Bronchial epithelial cell (primary cell): ENCODE measurements around the gene ACYP1. TPM values are rescaled to one million over a fixed set of nuclear protein-coding genes. Genes with fewer than 3 reads are reported as not detected.
A peak's percentile ranks its signal among the peaks of the same experiment; 100 is the strongest.

Experiments
- DNase-seq: peaks from one replicate; pipeline ENCODE4 v3.0.0-alpha.2; 2010; ENCODE audit warnings: low read depth
- FAIRE-seq: peaks from 2 replicates; lab custom pipeline; 2011; peaks lifted over from hg19 to GRCh38; lab: Jason Lieb, UNC
- H3K27me3 ChIP-seq: 2 replicates; pipeline ENCODE4 v1.5.1; 2011; ENCODE audit warnings: low read length; ENCODE audit not compliant: control insufficient read depth, insufficient read depth
- H3K36me3 ChIP-seq: 2 replicates; pipeline ENCODE4 v1.5.1; 2011; ENCODE audit warnings: low read length; ENCODE audit not compliant: control insufficient read depth, insufficient read depth
- H3K4me3 ChIP-seq: 2 replicates; pipeline ENCODE4 v1.5.1; 2011; ENCODE audit warnings: mild to moderate bottlenecking, low read depth, low read length, control low read depth
- total RNA-seq: library from RNA; depleted of rRNA; stranded (reverse); fragments of >200 nt; gene quantifications from 2 replicates; pipeline ENCODE4 v1.2.1, GENCODE V29; 2014
- TF ChIP-seq, protein P1 (sequence below): IDR thresholded peaks from 2 replicates; pipeline ENCODE4 v1.5.1; 2011; ENCODE audit warnings: mild to moderate bottlenecking, moderate library complexity, low read length, control low read depth, inconsistent platforms; ENCODE audit not compliant: insufficient read depth, severe bottlenecking

Gene ACYP1
- total RNA-seq, 1 donor from 2014 or later: 4.5 TPM

DNA sequence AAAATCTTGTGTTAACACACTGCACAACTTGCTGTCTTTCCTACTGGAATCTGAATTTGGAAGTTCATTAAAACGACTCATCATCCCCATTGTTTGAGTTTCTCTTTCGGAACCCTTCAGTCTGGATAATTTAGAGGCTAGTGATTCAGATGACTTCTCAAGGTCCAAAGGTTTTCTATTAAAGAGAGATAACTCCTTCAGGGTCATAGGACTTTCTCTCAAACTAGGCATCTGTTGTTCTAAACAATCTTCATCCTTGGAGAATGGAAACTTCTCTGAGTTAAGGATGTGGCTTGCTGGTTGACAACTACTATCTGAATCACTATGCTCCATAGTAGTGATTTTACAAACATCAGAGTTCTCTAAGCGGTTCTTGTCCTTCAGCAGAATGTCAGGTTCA, 16.9 kb downstream of the ACYP1 start:
- no peak for DNase-seq
- peaks cover 3% of the 10 kb centered on the region for H3K36me3 ChIP-seq
- TF ChIP-seq, protein P1, sequence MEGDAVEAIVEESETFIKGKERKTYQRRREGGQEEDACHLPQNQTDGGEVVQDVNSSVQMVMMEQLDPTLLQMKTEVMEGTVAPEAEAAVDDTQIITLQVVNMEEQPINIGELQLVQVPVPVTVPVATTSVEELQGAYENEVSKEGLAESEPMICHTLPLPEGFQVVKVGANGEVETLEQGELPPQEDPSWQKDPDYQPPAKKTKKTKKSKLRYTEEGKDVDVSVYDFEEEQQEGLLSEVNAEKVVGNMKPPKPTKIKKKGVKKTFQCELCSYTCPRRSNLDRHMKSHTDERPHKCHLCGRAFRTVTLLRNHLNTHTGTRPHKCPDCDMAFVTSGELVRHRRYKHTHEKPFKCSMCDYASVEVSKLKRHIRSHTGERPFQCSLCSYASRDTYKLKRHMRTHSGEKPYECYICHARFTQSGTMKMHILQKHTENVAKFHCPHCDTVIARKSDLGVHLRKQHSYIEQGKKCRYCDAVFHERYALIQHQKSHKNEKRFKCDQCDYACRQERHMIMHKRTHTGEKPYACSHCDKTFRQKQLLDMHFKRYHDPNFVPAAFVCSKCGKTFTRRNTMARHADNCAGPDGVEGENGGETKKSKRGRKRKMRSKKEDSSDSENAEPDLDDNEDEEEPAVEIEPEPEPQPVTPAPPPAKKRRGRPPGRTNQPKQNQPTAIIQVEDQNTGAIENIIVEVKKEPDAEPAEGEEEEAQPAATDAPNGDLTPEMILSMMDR: no peak
- no peak overlapping the region for H3K4me3 ChIP-seq
- FAIRE-seq: no peak
- H3K27me3 ChIP-seq: no peaks in the 10 kb centered on the region

DNA sequence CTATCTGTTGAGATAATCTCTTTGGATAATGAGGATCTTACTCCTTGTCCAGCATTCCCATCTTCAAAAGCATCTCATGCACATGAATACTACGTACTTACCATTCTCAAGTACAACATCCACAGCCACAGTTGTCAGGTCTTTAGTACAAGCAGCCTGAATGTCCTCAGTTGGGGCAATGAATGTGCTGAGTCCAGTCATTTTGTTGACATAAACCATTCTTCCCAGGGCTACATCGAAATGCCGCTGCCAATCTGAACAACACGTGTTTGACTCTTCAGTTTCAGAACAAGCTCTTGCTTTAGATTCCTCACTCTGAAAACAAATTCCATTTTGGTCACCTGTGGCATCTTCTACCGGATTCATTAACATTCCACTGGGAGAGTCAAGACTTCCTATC, 17.5 kb downstream of the ACYP1 start:
- H3K4me3 ChIP-seq: no peak overlapping the region
- H3K27me3 ChIP-seq: no peaks in the 10 kb centered on the region
- TF ChIP-seq, protein P1: no peak
- peaks cover 4% of the 10 kb centered on the region for H3K36me3 ChIP-seq
- FAIRE-seq (no peak), DNase-seq (no peak)

DNA sequence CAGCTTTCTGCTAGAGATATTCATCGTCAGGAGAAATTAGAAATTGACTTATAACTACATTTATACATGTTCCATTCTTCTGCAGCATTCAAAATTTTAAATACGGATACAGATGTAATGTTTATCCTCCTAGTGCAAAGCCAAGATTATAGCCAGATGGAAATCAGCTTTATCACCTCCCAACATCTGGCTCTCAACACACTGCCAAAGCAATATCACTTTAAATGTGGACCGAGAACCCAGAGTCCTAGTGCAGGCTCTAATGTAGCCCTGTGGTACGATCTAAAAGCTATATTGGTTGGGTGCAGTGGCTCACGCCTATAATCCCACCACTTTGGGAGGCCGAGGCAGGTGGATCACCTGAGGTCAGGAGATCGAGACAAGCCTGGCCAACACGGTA, 19.1 kb downstream of the ACYP1 start:
- Histone ChIP-seq H3K4me3 (no peak overlapping the region), H3K27me3 (no peaks in the 10 kb centered on the region), H3K36me3 (peaks cover 4% of the 10 kb centered on the region)
- FAIRE-seq (no peak), DNase-seq (no peak)
- TF ChIP-seq, protein P1: no peak

- FAIRE-seq (no peak), DNase-seq (peak; percentile 67)
- Histone ChIP-seq H3K36me3 (peaks cover 4% of the 10 kb centered on the region), H3K4me3 (no peak overlapping the region), H3K27me3 (no peaks in the 10 kb centered on the region)
- TF ChIP-seq, protein P1: no peak
Measured at GRCh38 chr14:75044322-75044721, 19.5 kb downstream of the ACYP1 start.

GRCh38 chr14:75042035-75042434, 21.8 kb downstream of the ACYP1 start:
- DNase-seq (no peak), FAIRE-seq (no peak)
- TF ChIP-seq, protein P1: no peak
- Histone ChIP-seq H3K4me3 (no peak overlapping the region), H3K36me3 (peaks cover 10% of the 10 kb centered on the region), H3K27me3 (no peaks in the 10 kb centered on the region)

DNA sequence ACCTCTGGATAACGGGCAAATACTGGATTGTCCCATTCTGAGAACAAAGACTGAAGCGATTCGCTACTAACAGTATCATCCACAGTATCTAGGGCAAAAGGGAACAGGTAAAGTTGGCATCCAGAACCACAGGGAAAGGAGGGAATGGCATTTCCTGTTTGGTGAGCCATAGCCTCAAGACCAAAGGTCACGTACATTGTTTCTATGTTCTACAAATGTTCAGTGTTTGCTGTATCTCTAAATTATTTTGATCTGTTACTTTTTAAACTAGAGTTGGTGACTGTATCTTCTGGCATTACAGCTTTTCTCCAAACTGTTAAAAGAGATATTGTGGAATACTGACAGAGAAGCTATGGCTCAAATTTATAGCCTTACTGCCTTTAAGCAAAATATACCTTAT, 22.2 kb downstream of the ACYP1 start:
- FAIRE-seq (no peak), DNase-seq (no peak)
- Histone ChIP-seq H3K4me3 (no peak overlapping the region), H3K36me3 (peaks cover 10% of the 10 kb centered on the region), H3K27me3 (no peaks in the 10 kb centered on the region)
- TF ChIP-seq, protein P1: no peak
